H1 (cell line): ENCODE results near the gene POU2F1. TPM values are rescaled to one million over a fixed set of nuclear protein-coding genes. Genes with fewer than 3 reads are reported as not detected.

ENCODE experiments used
- TAF7 ChIP-seq: optimal IDR thresholded peaks from 2 replicates; pipeline ENCODE3; 2011; ENCODE audit warnings: low read depth, mild to moderate bottlenecking, inconsistent platforms, low read length, moderate library complexity, borderline replicate concordance
- polyA plus RNA-seq, 7 experiments: library from polyadenylated mRNA; depleted of rRNA in 3 of 7; stranded (reverse) in 5 of 7; unstranded in 2 of 7; fragments of >200 nt in 5 of 7; fragments of 200-250 nt in 2 of 7; gene quantifications; 1 replicate in 5 of 7; 2 replicates in 1 of 7; 4 replicates in 1 of 7; pipeline versions ENCODE4 v1.2.1 to v1.2.3, GENCODE V29; 2011 to 2013; ENCODE audit warnings: missing spikeins in 2 of 7, mixed read lengths in 2 of 7
- total RNA-seq: library from RNA; stranded (reverse); fragmentation: NEBNext Ultra II Directional; extraction: Animal tissue kit (Norgen Biotek cat#: 25700); gene quantifications from 2 replicates; pipeline ENCODE4 v1.2.1, GENCODE V29; 2021

Gene POU2F1
- total and polyA plus RNA-seq, 2 of the 8 experiments (the other 6 are each of a cell fraction or from before 2014, with no cell fraction given), result 37.0 to 57.2 TPM

GRCh38 chr1:167360120-167360519 lies 139.4 kb downstream of the POU2F1 start (continued):
- TF ChIP-seq TAF7, result no peak
- TF ChIP-seq, all 59 proteins: peak for 0
